Duodenal mucosa (tissue), 2 donors: Measurements from ENCODE around the gene LPP.

ENCODE experiments used
- H3K27ac ChIP-seq: one replicate; pipeline ENCODE4 v1.7.0; 2013; ENCODE audit warnings: low read depth, low read length
- H3K27me3 ChIP-seq, 2 donors: one replicate each; pipeline ENCODE4 v1.7.0; 2013; ENCODE audit warnings: low read length in 2 of 2, control low read depth in 1 of 2; ENCODE audit not compliant: insufficient read depth in 2 of 2, control insufficient read depth in 1 of 2
- H3K36me3 ChIP-seq, 2 donors: one replicate each; pipeline ENCODE4 v1.7.0; 2013; ENCODE audit warnings: low read length in 2 of 2, control low read depth in 1 of 2; ENCODE audit not compliant: insufficient read depth in 2 of 2, control insufficient read depth in 1 of 2
- H3K4me1 ChIP-seq, 2 donors: one replicate each; pipeline ENCODE4 v1.7.0; 2013; ENCODE audit warnings: low read length in 2 of 2, control low read depth in 1 of 2; ENCODE audit not compliant: insufficient read depth in 2 of 2, control insufficient read depth in 1 of 2
- H3K4me3 ChIP-seq, 2 donors: one replicate each; pipeline ENCODE4 v1.7.0; 2013; ENCODE audit warnings: low read length in 2 of 2, low read depth in 1 of 2
- H3K9ac ChIP-seq, 2 donors: one replicate each; pipeline ENCODE4 v1.7.0; 2013; ENCODE audit warnings: low read length in 2 of 2, low read depth in 1 of 2
- H3K9me3 ChIP-seq, 2 donors: one replicate each; pipeline ENCODE4 v1.7.0; 2013; ENCODE audit warnings: low read length in 2 of 2, control low read depth in 1 of 2; ENCODE audit not compliant: control insufficient read depth in 1 of 2

LPP gene

GRCh38 chr3:188707381-188708288, 553.7 kb downstream of the LPP start:
- Histone ChIP-seq H3K9ac (no peak overlapping the region), H3K27me3 (no peaks in the 10 kb centered on the region), H3K4me1 (peaks cover 0 to 6% of the 10 kb centered on the region in 2 donors), H3K36me3 (peaks cover 0 to 6% of the 10 kb centered on the region in 2 donors), H3K27ac (no peak overlapping the region), H3K9me3 (no peaks in the 10 kb centered on the region), H3K4me3 (no peak overlapping the region)

GRCh38 chr3:188711881-188712247, 557.9 kb downstream of the LPP start:
- Histone ChIP-seq H3K9ac (no peak overlapping the region), H3K27ac (no peak overlapping the region), H3K9me3 (no peaks in the 10 kb centered on the region), H3K36me3 (peaks cover 0 to 6% of the 10 kb centered on the region in 2 donors), H3K27me3 (no peaks in the 10 kb centered on the region), H3K4me3 (no peak overlapping the region), H3K4me1 (peaks cover 0 to 6% of the 10 kb centered on the region in 2 donors)

- Histone ChIP-seq H3K4me1 (peaks cover 0 to 6% of the 10 kb centered on the region in 2 donors), H3K9ac (no peak overlapping the region), H3K27me3 (no peaks in the 10 kb centered on the region), H3K4me3 (no peak overlapping the region), H3K9me3 (no peaks in the 10 kb centered on the region), H3K36me3 (peaks cover 0 to 6% of the 10 kb centered on the region in 2 donors), H3K27ac (no peak overlapping the region)
These were observed 558.4 kb downstream of the LPP start for GRCh38 chr3:188712248-188712924.

DNA sequence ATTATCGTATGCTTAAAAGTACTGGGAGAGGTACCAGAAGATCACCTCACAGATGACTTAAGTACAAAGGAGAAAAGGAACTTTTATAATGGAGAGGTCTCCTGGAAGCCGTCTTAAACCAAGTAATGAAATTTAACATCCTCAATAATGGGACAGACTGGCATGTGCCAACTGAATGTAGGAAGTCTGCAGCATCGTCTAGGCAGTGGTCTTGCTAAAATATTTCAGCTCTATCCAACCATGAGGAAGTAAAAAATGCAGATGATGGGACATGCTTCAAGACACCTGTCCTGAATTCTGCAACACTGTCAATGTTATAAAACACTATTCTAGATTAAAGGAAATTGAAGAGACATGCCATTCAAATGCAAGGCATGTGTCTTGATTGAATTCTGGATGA, 559.0 kb downstream of the LPP start:
- H3K4me1 ChIP-seq: peaks cover 0 to 6% of the 10 kb centered on the region in 2 donors
- peaks cover 0 to 6% of the 10 kb centered on the region in 2 donors for H3K36me3 ChIP-seq
- H3K27ac ChIP-seq: no peak overlapping the region
- no peak overlapping the region for H3K4me3 ChIP-seq
- no peaks in the 10 kb centered on the region for H3K9me3 ChIP-seq
- no peak overlapping the region for H3K9ac ChIP-seq
- H3K27me3 ChIP-seq: no peaks in the 10 kb centered on the region

DNA sequence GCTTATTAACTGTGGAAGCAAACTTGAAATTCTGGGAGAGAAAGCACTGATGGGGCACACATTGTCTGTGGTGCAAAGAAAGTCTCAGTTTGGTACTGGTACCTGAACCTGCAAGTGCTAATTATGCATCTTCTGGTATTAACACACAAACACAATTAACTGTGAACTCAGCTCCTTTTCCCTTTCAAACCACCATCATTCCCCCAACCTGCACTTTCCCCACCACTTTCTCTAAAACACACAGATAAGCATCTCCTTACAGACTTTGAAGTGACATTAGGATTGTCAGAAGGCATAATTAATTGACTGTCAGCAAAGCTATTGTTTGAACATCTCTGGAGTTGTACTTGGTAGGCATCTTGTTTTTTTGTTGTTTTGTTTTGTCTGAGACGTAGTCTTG, 565.6 kb downstream of the LPP start:
- Histone ChIP-seq H3K27ac (no peak overlapping the region), H3K9me3 (no peaks in the 10 kb centered on the region), H3K4me3 (no peak overlapping the region), H3K4me1 (no peaks in the 10 kb centered on the region), H3K36me3 (no peaks in the 10 kb centered on the region), H3K27me3 (no peaks in the 10 kb centered on the region), H3K9ac (no peak overlapping the region)

DNA sequence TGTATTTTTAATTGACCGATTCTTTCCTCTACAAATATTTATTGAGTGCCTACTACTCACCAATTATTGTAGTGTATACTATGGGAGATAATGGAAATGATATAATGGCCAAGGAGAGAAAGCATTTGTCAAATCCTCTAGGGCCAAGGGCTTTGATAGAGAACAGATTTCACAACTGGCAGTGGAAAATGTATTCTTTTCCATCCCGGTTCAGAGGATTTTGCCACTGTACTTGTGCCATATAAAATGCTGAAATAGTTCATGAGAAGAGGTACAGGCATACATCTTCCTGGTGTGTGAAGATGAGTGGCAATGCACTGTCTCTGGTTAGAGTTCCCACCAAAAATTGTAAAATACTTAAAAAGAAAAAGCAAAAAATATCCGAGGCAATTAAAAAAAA, 566.3 kb downstream of the LPP start:
- H3K4me3 ChIP-seq: no peak overlapping the region
- H3K4me1 ChIP-seq: no peaks in the 10 kb centered on the region
- no peak overlapping the region for H3K27ac ChIP-seq
- H3K36me3 ChIP-seq: no peaks in the 10 kb centered on the region
- H3K9me3 ChIP-seq: no peaks in the 10 kb centered on the region
- H3K9ac ChIP-seq: no peak overlapping the region
- no peaks in the 10 kb centered on the region for H3K27me3 ChIP-seq

DNA sequence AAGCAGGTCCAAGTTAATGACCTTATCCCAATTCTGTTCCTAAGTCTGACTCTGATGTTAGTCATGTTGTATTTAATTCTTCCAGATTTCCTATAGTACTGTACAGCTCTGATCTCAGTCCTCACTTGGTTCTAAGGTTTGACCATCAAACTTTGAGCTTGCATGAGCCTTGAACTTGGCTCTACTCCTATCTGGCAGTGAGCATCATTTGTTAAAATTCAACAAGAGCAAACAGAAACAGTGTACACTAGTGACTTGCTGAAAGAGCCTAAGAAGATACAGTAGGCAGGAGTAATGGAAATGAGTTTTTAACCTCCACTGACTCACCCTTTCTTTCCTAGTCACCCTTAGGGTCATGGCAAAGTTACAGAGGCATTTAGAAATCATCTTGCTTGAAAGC, 566.7 kb downstream of the LPP start:
- Histone ChIP-seq H3K4me3 (no peak overlapping the region), H3K9me3 (no peaks in the 10 kb centered on the region), H3K9ac (no peak overlapping the region), H3K27ac (no peak overlapping the region), H3K4me1 (no peaks in the 10 kb centered on the region), H3K27me3 (no peaks in the 10 kb centered on the region), H3K36me3 (no peaks in the 10 kb centered on the region)

DNA sequence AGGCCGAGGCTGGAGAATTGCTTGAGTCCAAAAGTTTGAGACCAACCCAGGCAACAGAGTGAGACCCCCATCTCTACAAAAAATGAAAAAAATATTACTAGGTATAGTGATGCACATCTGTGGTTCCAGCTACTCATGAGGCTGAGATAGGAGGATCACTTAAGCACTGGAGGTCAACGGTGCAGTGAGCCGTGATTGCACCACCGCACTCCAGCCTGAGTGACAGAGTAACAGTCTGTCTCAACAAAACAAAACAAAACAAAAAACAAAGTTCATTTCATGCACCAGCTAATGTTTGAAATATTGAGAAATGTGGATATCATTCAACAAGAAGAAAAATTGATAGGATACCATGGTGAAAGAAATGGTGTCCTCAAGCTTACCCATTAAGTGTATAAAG, 567.4 kb downstream of the LPP start:
- H3K4me1 ChIP-seq: no peaks in the 10 kb centered on the region

DNA sequence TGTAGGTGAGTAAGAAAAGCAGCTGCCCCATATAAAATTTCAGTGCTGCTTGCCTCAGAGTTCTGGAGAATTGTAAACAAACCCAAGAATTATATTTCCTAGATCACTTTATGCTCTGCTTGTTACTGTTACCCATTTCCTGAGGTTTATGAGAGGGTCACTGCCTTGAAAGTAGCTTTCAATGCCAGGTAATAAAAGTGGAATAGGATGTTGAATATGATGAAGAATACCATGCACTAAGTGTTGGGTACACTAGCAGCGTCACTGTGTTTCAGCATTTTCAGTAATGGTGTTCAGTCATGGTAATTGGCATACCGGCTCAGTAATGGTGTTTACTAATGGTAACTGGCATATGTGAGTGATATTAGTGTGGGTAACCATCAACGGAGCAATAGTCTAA, 568.0 kb downstream of the LPP start:
- H3K9ac ChIP-seq: no peak overlapping the region
- no peaks in the 10 kb centered on the region for H3K9me3 ChIP-seq
- H3K27ac ChIP-seq: no peak overlapping the region
- H3K27me3 ChIP-seq: no peaks in the 10 kb centered on the region
- H3K4me3 ChIP-seq: no peak overlapping the region
- H3K4me1 ChIP-seq: no peaks in the 10 kb centered on the region
- H3K36me3 ChIP-seq: no peaks in the 10 kb centered on the region

More for the DNA sequence above, 567.4 kb downstream of the LPP start:
- Histone ChIP-seq H3K9me3 (no peaks in the 10 kb centered on the region), H3K27ac (no peak overlapping the region), H3K9ac (no peak overlapping the region), H3K36me3 (no peaks in the 10 kb centered on the region), H3K27me3 (no peaks in the 10 kb centered on the region), H3K4me3 (no peak overlapping the region)

DNA sequence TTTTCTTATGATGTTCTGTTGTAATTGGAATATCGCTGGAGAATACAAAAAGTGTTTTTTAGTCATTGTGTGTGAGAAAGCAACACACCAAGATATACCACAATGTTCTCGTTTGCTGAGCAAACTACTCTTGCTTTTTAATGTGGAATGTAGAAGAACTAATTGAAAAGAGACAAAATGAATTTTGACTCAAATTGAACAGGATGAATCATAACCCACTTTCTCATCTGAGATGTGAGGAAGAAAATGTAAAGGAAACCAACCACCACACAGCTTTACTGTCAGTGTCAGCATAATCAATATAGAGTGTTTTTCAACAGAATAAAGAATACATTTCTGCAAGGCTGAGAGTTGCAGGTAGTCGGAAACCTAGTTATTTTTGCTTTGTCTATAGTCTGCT, 569.0 kb downstream of the LPP start:
- Histone ChIP-seq H3K4me1 (no peaks in the 10 kb centered on the region), H3K36me3 (no peaks in the 10 kb centered on the region), H3K27ac (no peak overlapping the region), H3K27me3 (no peaks in the 10 kb centered on the region), H3K4me3 (no peak overlapping the region), H3K9ac (no peak overlapping the region), H3K9me3 (no peaks in the 10 kb centered on the region)
